Liver (tissue), 3 donors: ENCODE data around the gene TLE5.

Source experiments
- EGR1 ChIP-seq, 2 donors: IDR thresholded peaks; 2 replicates each; pipeline ENCODE4 v1.6.1; 2016 to 2018; ENCODE audit warnings: antibody characterized with exemption in 2 of 2, low read depth in 2 of 2
- GABPA ChIP-seq, 2 donors: IDR thresholded peaks in 1 of 2; conservative IDR thresholded peaks in 1 of 2; 2 replicates each; pipeline ENCODE4 v1.6.1; 2016; ENCODE audit warnings: antibody characterized with exemption in 2 of 2, mild to moderate bottlenecking in 1 of 2, moderate library complexity in 1 of 2
- JUND ChIP-seq, 2 donors: IDR thresholded peaks; 2 replicates each; pipeline ENCODE4 v1.6.1; 2016; ENCODE audit warnings: antibody characterized with exemption in 2 of 2
- RAD21 ChIP-seq, 2 donors: IDR thresholded peaks; 2 replicates each; pipeline ENCODE4 v1.6.1; 2016; ENCODE audit warnings: antibody characterized with exemption in 2 of 2, mild to moderate bottlenecking in 2 of 2
- SP1 ChIP-seq: IDR thresholded peaks from 2 replicates; pipeline ENCODE4 v1.6.1; 2018; ENCODE audit warnings: antibody characterized with exemption, mild to moderate bottlenecking
- TAF1 ChIP-seq: conservative IDR thresholded peaks from 2 replicates; pipeline ENCODE4 v1.6.1; 2016; ENCODE audit warnings: antibody characterized with exemption, mild to moderate bottlenecking
- YY1 ChIP-seq: IDR thresholded peaks from 2 replicates; pipeline ENCODE4 v1.6.1; 2016; ENCODE audit warnings: antibody characterized with exemption, mild to moderate bottlenecking
- TF ChIP-seq, protein P1 (sequence below): IDR thresholded peaks from 2 replicates; pipeline ENCODE4 v1.6.1; 2016; ENCODE audit warnings: antibody characterized with exemption
- TF ChIP-seq, protein P2 (sequence below): fragments of 150-350 bp; IDR thresholded peaks from 2 replicates; pipeline ENCODE4 v1.5.1; 2017; ENCODE audit warnings: improper control_type of control experiment, low read depth, low read length; ENCODE audit not compliant: missing input control
- TF ChIP-seq, protein P3 (sequence below): IDR thresholded peaks from 2 replicates; pipeline ENCODE4 v1.6.1; 2016; ENCODE audit warnings: antibody characterized with exemption, mild to moderate bottlenecking
- donor health status: healthy.
- donor health status: healthy.

DNA sequence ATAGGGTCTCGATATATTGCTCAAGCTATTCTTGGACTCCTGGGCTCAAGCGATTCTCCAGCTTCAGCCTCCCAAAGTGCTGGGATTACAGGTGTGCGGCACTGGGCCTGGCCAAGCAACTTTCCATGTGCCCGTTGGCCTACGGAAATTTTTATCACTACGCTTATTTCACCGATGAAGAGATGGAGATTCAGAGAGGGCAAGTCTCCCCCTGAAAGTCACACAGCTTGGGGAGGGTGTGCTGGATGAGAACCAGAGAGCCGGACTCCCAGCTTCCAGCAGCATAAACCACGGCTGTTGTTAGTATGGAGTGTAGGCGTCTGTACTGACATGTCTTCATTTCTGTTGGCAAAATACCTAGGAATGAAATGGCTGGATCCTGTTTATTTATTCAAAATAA lies 20.0 kb upstream of the TLE5 start:
- no peak for TF ChIP-seq EGR1 (IDR thresholded peaks at IDR 0.05; ENCODE audit: low read depth in 2 of 2)
- no peak for TF ChIP-seq SP1
- TF ChIP-seq, protein P1, sequence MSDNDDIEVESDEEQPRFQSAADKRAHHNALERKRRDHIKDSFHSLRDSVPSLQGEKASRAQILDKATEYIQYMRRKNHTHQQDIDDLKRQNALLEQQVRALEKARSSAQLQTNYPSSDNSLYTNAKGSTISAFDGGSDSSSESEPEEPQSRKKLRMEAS: no peak
- TF ChIP-seq, protein P2, sequence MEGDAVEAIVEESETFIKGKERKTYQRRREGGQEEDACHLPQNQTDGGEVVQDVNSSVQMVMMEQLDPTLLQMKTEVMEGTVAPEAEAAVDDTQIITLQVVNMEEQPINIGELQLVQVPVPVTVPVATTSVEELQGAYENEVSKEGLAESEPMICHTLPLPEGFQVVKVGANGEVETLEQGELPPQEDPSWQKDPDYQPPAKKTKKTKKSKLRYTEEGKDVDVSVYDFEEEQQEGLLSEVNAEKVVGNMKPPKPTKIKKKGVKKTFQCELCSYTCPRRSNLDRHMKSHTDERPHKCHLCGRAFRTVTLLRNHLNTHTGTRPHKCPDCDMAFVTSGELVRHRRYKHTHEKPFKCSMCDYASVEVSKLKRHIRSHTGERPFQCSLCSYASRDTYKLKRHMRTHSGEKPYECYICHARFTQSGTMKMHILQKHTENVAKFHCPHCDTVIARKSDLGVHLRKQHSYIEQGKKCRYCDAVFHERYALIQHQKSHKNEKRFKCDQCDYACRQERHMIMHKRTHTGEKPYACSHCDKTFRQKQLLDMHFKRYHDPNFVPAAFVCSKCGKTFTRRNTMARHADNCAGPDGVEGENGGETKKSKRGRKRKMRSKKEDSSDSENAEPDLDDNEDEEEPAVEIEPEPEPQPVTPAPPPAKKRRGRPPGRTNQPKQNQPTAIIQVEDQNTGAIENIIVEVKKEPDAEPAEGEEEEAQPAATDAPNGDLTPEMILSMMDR: no peak
- TF ChIP-seq YY1: no peak
- TF ChIP-seq, protein P3, sequence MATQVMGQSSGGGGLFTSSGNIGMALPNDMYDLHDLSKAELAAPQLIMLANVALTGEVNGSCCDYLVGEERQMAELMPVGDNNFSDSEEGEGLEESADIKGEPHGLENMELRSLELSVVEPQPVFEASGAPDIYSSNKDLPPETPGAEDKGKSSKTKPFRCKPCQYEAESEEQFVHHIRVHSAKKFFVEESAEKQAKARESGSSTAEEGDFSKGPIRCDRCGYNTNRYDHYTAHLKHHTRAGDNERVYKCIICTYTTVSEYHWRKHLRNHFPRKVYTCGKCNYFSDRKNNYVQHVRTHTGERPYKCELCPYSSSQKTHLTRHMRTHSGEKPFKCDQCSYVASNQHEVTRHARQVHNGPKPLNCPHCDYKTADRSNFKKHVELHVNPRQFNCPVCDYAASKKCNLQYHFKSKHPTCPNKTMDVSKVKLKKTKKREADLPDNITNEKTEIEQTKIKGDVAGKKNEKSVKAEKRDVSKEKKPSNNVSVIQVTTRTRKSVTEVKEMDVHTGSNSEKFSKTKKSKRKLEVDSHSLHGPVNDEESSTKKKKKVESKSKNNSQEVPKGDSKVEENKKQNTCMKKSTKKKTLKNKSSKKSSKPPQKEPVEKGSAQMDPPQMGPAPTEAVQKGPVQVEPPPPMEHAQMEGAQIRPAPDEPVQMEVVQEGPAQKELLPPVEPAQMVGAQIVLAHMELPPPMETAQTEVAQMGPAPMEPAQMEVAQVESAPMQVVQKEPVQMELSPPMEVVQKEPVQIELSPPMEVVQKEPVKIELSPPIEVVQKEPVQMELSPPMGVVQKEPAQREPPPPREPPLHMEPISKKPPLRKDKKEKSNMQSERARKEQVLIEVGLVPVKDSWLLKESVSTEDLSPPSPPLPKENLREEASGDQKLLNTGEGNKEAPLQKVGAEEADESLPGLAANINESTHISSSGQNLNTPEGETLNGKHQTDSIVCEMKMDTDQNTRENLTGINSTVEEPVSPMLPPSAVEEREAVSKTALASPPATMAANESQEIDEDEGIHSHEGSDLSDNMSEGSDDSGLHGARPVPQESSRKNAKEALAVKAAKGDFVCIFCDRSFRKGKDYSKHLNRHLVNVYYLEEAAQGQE: no peak
- TF ChIP-seq TAF1: no peak
- no peak for TF ChIP-seq GABPA (IDR thresholded peaks at IDR 0.05 in 1 of 2, conservative IDR thresholded peaks at IDR 0.05 in 1 of 2)
- TF ChIP-seq RAD21 (IDR thresholded peaks at IDR 0.05): no peak
- TF ChIP-seq JUND (IDR thresholded peaks at IDR 0.05): no peak
